GM19193 (cell line): ENCODE data around the gene DUSP23.

Experiments used
- POLR2A ChIP-seq: IDR thresholded peaks from 4 replicates; pipeline ENCODE4 v1.6.1; 2011; ENCODE audit not compliant: insufficient read depth, insufficient read length; ENCODE audit errors: extremely low read depth

Gene DUSP23

DNA sequence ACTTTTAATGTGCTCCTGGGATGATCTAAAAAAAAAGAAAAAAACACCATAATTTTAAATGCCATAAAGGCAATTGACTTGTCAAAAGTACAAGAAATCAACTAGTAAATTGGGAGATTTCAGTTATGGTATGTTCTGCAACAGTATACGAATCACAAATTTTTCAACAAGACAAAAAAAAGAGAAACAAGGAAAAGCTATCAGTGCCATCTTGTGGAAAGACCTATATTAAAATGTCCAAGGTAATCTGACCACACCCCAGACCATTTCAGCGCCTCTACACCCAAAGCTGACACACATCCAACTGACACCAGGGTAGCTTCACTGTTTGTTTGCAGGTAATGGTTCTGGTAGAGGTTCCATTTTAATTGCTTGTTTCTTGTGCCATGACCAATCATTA is 5.0 kb upstream of the DUSP23 start:
- no peak for TF ChIP-seq POLR2A

DNA sequence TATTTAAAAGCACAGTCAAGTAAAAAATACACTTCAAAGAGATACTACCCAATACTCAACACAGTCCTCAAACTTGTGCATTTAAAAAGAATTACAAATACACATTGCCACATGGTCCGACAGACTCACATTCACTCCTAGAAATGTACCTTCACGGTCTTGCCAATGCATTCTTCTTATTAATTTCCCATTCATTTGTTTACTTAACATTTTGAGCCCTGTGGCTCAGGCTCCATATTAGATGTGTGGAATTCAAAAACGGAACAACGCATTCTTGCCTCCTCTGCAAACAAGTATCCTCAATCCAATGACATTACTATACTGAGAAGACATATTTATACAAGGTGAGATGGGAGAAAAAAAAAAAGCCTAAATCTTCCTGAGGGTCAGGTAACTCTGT is 2.5 kb upstream of the DUSP23 start:
- no peak for TF ChIP-seq POLR2A

DNA sequence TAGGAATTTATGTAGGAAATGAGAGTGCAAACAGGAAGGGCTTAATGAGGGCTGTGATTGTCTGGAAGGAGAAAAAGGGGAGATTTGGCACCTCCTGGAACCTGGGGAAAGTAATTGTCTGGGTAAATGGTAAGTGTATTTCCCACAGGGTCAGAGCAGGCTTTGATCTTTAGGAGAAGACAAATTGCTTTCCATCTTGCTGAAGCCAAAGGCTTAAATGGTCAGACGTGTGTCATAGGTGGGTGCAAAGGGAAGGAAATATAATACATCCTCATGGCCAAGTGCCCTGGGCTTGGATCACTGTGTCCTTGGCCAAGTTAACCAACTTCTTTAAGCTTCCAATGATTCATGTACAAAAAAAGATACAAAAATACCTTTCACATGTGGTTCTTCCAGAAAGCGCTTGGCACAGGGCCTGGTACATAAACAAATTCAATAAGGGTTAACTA is 1.3 kb upstream of the DUSP23 start:
- no peak for TF ChIP-seq POLR2A

DNA sequence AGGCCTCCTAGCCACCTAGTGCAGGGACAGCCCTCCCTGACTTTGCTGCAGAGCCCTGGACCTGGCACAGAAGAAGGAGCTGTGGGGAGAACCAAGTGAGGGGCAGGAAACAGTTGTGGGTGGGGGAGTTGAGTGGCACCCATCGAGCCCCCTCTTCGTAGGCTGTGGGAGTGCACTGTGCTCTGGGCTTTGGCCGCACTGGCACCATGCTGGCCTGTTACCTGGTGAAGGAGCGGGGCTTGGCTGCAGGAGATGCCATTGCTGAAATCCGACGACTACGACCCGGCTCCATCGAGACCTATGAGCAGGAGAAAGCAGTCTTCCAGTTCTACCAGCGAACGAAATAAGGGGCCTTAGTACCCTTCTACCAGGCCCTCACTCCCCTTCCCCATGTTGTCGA is 1.2 kb downstream of the DUSP23 start:
- TF ChIP-seq POLR2A, result no peak

DNA sequence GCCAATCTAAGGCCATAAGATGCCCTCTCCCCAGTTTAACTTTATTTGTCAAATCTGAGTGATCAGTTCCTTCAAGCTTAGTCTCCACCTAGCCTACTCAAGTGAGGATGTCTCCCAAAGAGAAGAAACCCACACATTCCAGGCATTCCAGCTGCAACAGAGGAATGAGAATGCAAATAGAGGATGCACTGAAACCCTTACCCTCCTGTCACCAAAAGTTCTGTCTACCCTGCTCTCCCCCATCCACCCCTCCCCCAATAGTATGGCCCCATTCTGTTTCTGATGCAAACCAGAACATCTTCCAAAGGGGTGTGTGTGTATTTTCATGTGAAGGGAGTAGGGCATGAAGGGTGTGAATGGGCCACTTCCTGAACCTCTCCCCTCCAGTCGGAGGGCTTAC is 3.0 kb downstream of the DUSP23 start:
- TF ChIP-seq POLR2A, result no peak

DNA sequence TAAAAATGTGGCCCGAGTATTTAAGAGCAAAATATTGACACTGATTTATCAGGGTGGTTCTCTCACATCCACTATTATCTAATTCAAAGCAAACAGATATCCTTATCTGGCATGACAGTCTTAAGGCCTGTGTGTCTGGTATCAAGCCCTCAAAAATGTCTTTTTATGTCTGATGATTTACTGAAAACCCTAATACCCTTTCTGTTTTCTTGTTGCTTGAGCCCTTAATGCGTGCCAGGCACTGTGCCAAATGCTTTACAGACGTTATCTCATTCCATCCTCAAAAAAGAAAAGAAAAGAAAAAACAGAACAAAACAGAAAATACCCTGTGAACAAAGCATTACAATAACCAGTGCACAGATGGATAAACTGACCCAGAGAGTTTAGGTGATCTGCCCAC is 5.7 kb downstream of the DUSP23 start:
- TF ChIP-seq POLR2A, result no peak

DNA sequence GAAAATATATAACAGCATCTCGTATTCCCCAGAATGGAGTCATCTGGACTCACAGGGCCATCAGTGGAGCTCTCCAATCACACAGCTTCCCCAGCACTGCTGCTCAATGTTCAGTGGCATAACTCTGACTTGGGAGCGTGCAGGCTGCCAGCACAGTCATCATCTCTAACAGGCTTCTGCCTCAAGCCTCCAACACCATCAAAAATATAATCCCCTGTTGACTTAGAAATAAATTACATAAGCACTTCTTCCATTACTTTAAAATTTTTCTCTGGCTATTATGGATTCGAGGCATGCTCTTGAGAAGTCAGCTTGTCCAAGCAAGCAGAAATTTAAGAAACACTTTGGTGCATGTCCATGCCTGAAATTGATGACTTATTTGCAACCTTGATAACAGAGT is 6.2 kb downstream of the DUSP23 start:
- TF ChIP-seq POLR2A, result no peak

DNA sequence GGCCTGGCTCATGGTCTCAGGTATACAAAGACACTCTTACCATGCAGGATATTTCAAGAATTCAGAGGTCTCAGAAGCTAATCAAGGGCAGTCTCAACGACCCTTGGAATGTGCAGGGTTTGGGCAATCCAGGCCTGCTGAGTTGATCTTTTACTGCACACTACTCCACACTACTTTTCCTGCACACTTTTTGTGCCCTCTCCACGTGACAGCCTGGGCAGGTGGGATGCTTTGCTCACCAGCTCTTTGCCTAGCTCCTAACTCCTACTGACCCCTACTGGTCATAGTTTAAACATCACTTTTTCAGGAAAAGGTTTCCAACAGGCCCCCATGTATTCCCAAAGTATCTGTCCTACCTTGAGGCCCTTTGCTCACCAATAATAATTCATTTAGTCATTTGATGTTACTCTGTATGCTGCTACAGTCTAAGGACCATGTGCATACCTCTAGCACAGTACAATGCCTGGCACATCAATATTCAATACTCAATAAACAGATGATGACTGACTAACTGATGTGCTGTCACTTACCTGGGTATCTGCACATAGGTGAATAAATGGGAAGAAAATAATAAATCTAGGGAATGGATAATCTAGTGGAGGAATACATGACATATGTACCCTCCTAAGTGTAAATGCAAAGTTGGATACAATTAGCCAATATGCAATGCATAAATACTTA is 9.6 kb downstream of the DUSP23 start:
- no peak for TF ChIP-seq POLR2A

DNA sequence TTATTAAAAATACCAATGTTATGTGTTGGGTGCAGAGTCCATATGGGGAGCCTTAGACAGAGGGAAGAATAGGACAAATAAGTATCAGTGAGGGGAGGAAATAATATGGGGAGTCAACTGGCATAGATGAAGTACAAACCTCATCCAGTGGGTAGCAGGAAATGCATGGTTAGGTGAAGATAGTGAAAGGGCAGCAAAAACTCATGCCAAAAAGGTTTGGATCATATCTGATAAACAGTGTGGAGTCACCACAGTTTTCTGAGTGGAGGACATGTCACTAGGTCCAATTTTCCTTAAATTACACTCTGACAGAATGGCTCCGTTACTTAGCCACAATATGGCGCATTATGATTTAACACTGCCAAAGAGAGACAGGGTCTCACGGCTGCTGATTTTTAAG is 10.3 kb downstream of the DUSP23 start:
- TF ChIP-seq POLR2A, result no peak

DNA sequence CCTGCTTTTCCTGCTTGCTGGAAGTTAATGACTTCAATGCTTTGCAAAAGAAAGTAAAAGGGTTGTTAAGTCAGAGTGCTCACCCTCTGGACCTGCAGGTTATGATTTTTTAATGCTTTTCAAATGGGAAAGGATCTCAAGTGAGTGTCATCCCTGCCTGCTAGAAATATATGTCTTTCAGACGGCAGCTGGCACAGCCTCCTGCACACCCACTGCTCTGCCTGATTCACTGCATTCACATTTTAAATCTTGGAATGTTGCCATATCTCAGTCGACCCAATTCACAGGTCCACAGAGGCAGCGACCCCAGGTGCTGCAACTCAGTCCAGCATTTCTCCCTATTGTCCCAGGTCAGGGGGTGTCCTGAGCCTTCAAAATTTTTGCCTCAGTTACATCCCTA is 10.7 kb downstream of the DUSP23 start:
- TF ChIP-seq POLR2A, result no peak

DNA sequence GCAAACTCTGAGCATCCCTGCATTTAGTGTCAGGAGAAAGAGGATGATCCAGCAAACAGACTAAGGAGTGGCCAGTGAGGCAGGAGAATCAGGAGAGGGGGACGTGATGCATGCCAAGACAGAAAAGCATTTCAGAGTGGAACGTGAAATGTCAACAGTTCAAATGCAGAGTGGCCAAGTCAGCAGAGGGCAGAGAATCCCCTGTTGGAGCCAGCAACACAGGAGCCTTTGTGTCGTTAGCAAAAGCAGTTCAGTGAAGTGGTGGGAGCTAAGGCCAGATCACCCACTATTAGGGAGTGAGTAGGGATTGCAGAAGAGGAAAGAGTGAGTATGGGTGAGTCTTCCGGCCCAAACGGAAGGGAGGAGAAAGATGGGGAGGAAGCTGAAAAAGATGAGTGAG is 14.8 kb downstream of the DUSP23 start:
- no peak for TF ChIP-seq POLR2A

DNA sequence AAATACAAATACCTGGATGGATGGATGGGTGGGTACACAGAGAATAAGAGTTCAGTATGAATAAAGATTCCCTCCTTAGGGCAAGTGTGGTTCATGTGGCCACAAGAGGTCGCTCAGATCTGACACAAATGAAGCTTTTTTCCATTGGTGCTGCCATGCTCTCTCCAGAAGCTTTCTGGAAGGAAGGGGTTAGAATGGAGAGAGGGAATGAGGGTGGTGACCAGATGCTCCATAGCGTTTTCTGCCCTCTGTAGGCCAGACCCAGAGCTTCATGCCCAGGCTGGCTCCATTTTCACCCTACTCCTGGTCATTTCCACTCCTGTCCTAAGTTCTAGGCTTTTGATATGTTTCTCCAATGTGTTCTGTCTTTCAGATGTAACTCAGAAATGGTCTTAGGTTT is 18.1 kb downstream of the DUSP23 start:
- TF ChIP-seq POLR2A, result no peak

DNA sequence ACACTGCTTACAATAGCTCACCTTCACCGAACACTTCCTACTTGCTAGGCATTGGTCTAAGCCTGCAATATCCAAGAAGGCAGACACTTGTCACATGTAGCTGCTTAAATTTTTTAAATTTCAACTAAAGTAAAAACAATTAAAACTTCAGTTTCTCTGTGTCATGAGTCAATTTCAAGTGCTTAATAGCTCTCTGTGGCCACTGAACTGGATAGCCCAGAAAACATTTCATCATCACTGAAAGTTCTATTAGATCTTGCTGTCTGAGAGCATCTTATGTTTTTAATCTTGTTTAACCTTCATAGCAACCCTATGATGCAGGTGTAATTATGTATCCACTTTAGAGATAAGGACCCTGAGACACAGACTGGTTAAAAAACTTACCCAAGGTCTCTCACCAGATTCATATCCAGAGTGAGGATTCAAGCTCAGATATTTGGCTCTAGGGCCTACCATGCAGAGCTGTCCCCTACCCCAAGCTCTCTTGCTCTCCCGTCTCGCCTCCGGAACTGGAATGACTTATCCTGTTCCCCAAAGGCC is 18.8 kb downstream of the DUSP23 start:
- no peak for TF ChIP-seq POLR2A

DNA sequence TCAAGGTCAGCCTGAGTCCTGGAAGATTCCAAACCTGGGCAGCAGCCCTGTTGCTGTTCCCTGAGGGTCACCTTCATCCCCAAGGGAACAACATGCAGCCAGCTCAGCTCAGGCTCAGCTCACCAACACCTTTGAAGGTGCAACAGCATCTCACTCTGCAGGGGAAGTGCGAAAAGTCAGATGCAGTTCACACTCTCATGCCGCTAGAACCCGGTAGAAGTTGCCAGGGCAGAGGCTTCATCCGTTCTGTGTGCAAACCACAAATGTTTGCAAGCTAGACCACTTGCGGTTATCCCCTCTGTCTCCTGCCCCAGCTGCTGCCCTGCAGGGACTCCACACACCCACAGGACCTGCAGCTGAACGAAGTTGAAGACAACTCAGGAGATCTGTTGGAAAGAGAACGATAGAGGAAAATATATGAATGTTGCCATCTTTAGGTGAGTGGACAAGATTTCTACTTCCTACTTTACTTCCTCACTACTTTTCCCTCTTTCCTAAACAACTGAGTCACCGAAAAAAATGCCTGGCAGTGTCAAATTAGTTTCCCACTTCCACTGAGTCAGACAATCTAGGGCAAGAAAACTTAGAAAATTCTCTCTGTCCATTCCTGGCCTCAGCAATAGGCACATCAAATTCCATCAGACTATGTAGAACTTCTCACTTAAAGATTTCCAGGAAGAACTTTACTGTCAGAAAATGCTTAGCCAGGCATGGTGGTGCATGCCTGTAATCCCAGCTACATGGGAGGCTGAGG is 19.6 kb downstream of the DUSP23 start:
- no peak for TF ChIP-seq POLR2A

DNA sequence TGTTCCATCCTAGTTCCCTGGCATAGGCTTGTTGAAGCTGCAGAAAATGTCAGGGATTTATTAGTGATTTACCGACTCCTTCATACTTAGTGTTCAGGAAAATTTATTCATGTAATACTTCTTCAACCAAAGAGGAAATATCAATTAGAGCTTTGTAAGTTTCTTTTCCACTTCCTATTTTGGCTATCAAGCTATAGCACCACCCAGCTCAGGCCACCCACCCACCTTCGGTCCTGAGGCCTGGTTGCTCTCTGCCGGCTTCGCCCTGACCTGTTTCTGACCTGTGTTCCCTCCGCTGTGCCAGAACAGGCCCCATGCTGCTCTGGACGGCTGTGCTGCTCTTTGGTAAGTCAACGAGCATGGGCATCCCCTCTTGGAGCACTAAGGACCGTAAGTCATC is 21.3 kb downstream of the DUSP23 start, which contains the start of gene FCRL6:
Gene FCRL6, plus strand, starts transcription at position 250 of the 400 bp plus-strand sequence. Its CDS starts 65 bp downstream, at position 315.
- TF ChIP-seq POLR2A, result no peak
